Ammon's horn (tissue), 1 donor: ENCODE results near the gene HOXA6.

Experiments used
- DNase-seq: peaks from one replicate; pipeline ENCODE4 v3.0.0-alpha.2; 2016; ENCODE audit warnings: low spot score

Gene HOXA6

DNA sequence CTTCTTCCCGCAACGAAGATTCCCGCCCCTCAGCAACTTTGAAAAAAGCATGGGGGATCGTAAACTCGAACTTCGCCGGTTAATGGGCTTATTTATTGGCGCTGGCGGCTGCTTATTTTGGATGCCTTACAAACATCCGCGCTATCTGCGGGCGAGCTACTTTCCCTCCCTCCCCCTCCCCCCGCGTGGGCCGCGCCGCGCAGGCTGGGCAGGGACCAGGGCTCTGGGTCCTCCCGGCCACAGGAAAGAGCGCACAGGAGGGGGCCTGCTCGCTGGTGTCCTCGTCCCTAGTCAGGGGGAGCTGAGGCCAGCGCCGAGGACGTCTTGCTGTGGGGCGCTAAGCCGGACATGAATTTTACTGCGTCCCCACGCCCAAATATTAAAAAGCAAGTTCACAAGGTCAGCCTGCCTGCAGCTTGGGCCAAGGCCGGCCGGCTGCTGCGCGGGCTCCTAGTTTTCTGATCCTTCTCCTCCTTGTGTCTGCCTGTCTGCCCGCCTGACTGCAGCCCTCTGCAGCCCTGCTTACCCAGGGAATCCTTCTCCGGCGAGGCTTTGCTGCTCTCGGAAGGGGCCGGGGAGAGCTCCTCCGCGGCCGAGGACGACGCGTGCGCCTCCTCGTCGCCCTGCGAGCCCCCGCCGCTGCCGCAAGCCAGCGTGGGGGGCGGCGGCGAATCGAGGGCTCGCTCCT, 25.4 kb upstream of the HOXA6 start:
- no peak for DNase-seq

DNA sequence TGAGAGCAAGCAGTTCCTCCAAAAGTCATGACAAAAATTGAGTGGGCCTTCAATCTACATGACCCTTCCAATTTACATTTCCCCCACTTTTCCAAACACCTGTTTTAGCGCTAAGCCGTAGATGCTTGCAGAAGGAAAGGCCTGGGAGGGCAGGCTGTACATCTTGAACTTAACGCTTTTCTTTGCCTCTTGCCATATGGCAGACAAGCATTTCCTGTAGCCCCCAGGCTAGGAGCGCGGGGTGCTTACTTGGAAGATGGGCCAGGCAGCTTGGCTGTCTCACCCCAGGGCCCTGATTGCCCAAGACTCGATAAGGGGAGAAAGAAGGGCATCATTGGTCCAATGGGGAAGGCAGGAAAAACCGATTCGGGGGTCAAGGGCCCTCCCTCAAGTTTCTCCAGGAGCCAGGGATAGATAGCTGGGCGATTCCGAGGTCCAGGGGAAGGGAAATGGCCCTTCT, 24.8 kb upstream of the HOXA6 start:
- DNase-seq, result no peak

DNA sequence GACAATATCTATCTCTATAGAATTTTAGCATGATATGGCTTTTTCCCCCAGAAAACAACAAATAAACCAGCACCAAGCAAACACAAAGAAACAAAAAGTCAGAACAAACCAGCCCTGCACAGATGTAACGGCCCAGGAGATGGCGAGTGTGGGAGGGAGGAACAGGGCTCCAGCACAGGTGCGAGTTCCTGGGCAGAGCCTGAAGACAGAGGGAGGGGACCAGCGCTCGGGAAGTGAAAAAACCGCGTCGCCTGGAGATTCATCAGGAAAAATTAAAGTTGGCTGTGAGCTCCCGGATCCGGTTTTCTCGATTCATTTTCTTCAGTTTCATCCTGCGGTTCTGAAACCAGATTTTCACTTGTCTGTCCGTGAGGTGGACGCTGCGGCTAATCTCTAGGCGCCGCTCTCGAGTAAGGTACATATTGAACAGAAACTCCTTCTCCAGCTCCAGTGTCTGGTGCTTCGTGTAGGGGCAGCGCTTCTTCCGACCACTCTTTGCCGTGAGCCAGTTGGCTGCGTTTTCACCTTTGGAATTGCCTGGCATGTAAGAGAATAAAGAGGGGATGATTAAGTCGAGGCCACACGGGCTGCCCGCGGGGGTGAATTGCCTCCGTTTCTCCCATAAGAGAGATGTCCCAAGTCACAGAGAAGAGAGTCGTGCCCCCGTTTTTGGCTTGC, 24.2 kb upstream of the HOXA6 start:
- DNase-seq, result no peak

DNA sequence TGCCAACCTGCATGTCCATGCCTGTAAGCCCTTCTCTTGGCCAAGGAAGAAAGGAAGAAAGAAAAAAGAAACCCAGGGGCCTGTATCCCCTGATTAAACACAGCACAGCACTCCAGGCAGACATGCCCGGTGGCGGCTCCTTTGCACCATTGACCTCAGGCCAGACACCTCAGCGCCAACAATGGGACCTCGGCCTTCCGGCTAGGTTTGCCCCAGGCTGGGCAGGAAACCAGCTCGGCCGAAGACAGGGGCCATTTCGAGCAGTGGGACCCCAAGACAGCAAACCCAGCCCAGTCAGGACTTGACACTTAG, 23.7 kb upstream of the HOXA6 start:
- DNase-seq, result no peak

DNA sequence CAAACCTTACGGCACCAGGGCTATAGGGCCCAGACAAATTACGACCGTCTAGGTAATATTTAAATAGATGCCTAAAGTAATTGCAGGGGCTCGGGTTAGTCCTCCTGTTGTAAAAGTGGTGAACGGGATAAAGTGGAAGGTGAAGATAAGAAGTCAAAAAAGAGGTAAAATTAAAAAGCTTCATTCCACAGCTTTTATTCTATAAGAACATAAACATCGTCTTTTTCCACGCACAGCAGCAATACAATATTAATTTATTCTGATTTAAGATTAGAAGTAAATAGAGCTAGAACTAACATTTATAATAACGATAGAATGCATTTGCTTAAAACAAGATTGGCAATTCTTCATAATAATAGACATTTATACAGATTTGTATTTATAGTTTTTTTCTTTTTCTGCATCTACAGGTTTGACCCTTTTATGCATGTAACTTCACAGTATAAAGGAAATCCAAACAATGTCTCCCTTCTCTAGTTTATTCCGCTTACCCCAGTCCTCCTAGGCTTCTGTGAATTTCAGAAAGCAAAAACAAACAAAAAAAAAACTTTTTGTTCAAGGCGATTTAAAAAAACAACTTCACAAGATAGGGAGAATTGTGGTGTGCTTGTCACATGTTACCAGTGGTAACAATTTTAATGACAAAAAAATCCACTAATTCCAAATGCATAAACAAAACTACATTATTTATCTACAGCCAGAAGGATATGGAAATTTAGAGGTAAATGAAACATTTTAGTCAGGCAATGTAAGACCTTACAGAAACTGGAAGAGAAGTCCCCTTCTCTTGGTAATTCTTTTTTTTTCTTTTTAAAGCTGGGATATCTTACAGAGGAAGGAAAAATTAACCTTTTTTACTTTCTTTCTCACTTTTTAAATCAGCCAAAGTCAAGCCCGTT, 23.1 kb upstream of the HOXA6 start:
- DNase-seq, result no peak

DNA sequence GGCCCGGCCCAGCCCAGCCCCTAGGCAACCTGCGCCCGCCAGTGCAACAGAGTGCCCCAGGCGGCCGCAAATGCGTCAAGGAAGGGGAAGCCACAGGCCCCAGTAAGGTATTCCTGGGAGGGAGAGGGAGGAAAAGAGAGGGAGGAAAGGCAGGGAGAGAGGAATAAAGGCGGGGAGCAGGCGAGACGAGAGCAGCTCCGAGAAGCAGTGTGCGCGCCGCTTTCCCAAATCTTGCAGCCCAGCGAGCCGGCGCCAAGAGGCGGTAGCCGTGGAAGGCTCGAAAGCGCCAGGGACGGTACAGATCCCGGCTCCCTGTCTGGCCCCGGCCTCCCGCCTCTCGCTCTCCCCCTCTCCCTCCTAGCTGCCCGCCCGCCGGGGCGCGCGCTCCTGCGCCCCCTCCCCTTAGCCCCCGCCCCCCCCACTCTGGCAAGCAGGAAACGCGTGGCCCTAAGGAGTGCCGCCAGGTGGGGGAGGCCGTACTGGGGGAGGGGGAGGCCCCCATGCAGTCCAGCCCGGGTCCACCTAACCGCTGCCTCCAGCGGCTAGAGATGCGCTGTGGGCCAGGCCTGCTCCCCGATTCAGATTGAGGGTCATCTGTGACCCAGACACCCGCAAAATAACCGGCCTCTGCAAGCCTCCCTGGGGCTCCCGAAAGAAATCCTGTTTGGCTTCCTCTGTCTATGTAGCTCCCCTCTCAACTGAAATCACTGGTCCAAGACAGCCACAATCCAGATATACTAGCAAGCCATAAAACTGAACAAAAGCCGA, 22.3 kb upstream of the HOXA6 start:
- DNase-seq, result no peak

DNA sequence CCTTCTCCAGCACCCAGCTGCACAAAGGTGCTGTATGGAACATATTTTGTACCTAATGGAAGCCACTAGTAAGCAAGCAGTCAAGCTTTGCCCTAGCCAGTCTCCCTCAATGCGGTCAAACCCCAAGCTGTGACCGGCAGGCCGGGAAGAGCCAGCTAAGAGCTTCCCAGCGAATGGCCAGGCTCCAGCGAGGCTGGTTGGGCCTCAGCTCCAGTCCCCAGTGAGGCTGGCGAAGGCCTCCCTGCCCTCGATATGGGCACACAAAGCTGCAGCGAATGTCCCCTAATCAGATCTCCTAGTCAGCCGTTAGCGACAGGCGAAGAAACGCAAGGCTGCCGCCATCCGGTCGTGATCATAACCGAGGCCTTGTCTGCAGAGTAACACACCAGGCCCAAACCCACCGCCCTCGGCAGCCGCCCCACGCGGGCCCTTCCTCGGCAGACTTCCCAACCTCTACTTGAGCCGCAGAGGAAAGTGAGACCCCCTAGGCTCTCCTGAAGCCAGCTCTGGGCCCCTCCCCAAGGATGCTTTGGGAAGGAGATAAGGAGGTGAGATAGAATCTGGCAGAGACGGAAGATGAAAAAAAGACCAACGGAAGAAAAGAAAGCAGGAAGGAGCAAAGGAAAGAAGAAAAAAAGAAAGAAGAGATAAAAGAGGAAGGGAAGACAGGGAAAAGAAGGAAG, 20.8 kb upstream of the HOXA6 start:
- DNase-seq, result no peak

DNA sequence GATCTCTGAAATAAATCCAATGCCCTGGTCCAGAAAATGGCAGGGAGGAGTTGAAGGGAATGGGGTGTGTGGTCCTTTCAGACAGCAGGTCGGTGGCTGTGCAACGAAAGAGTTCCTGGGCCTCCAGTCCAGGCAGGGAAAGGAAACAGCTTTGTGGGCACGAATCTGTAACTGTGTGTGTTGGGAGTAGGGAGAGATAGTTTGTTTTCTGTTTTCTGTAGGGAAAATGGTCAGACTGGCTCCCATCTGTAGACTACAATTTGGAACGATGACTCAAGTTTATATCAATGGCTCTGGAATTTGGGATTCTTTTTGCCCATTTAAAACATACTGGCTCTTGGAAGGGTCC, 20.3 kb upstream of the HOXA6 start:
- DNase-seq, result no peak

DNA sequence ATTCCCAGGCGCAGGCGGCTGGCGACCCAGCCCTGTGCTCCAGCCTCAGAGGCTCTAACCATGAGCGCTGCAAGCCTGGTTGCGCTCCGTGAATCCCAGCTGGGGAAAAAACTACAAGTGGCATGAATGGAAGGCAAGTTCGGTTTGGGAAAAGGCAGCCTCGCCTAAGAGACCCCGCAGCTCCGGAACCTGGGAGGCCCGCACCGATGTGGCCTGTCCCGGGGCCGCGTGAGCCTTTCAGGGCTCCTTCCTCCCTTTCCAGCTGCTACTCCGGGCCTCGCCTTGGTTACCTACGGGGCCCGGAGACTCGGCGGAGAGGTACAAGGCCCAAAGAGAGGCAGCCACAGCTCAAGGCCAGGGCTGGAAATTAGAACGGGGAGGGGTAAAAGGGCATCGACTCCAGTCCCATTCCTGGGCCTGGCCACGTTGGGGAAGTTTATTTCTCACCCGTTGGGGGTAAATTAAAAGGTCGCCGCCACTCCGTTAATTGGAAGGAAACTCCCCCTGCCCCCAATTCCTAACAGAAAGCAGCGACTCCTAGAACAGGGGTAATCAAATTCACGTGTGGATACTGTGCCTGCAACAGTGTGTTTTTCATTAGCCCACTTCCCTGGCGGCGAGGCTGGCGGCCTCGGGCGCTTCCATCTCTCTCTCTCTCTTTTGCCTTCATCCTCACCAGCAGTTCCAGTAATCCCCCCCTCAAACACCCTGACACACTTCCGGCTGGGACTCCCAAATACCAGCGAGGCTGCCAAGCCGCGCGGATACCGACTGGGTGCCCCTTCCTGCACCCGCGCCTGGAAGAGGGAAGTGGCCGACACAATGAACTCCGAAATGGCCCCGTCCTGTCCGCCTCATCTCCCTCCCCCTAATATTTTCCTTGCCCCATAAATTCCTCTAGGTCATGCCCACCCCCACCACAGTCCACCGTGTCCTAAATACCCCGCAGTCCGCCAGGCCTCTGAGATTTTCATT, 19.2 kb upstream of the HOXA6 start:
- no peak for DNase-seq

DNA sequence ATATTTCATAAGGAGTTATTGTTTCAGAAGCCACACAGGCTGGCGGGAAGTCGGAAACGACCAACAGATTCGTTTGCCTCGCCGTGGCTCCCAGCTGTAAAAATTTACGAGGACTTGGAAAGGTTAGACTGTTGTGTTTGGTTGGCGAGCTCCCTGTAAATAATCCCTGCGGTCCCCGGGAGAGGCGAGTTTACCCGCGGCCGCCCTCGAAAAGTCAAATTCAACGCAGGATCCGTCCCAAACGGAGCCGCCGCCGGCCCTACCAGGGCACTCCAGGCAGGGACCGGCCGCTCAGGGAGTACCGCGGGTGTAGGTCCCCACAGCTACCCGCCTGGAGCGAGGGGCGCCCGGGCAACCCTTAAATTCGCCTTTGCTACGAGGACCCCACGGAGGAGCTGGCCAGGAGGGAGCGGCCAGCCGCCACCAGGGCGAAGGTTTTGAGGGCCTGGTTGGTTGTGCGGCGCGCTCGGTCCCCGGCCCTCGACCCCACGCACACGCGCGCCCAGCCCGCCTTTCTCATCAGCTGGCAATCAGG, 18.5 kb upstream of the HOXA6 start:
- DNase-seq, result no peak

DNA sequence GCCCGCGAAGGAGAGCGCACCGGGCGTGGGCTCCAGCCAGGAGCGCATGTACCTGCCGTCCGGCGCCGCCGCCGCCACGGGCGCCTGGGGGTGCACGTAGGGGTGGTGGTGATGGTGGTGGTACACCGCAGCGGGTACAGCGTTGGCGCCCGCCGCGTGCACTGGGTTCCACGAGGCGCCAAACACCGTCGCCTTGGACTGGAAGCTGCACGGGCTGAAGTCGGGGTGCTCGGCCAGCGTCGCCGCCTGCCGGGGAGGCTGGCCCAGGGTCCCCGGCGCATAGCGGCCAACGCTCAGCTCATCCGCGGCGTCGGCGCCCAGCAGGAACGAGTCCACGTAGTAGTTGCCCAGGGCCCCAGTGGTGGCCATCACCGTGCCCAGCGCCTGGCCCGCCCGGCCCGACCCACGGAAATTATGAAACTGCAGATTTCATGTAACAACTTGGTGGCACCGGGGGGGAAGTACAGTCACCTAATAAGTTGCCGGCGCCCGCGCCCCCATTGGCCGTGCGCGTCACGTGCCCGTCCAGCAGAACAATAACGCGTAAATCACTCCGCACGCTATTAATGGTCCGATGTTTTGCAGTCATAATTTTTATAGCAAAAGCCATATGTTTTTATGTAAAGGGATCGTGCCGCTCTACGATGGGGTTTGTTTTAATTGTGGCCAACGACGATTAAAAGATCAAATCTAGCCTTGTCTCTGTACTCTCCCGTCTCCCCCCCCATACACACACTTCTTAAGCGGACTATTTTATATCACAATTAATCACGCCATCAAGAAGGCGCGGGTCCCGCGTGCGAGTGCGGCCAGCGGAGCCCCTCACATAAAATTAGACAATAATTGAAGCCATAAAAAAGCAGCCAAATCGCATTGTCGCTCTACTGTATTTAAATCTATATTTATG, 17.8 kb upstream of the HOXA6 start, which contains the start of gene HOXA9:
TSS of gene HOXA9 (minus strand) at position 449 of the 907 bp plus-strand sequence. CDS start at position 369, 80 bp downstream.
- no peak for DNase-seq

DNA sequence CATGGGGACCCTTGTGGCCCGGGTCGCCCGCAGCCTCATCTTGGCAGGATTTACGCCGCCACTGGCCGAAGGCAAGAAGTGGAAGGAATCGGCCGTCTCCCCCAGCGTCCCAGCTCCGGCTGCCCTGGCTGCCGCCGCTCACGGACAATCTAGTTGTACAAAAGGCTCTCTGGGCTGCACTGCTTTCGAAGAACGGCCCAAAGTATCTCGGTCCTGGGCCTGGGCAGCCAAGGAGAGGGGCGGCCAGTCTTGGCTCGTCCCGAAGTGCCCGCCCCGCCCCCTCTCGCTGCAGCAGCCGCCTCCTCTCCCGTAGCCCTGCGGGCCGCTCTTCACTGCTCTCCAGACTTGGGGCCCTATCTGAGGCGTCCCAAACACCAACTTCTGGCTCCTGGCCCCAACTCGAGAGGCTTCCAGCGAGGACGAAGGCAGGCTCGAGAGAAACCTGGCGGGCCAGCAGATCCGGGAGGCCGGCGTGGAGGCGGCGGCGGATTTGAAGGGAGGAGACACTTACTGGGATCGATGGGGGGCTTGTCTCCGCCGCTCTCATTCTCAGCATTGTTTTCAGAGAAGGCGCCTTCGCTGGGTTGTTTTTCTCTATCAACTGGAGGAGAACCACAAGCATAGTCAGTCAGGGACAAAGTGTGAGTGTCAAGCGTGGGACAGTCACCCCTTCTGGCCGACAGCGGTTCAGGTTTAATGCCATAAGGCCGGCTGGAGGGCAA, 17.0 kb upstream of the HOXA6 start:
- DNase-seq, result no peak

DNA sequence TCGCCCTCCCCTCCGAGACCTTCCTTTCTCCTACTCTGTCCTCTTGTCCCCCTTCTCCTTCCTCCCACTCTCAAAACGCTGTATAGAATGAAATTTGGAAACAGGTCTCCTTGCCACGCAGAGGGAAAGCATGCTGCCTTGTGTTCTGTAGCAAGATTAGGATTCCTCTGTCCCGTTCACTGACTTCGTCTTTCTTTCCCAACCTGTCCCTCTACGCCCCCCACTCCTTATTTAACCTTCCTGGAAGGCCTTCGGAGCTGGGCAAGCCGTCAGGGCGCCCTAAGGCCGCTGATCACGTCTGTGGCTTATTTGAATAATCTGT, 16.4 kb upstream of the HOXA6 start:
- DNase-seq, result no peak

DNA sequence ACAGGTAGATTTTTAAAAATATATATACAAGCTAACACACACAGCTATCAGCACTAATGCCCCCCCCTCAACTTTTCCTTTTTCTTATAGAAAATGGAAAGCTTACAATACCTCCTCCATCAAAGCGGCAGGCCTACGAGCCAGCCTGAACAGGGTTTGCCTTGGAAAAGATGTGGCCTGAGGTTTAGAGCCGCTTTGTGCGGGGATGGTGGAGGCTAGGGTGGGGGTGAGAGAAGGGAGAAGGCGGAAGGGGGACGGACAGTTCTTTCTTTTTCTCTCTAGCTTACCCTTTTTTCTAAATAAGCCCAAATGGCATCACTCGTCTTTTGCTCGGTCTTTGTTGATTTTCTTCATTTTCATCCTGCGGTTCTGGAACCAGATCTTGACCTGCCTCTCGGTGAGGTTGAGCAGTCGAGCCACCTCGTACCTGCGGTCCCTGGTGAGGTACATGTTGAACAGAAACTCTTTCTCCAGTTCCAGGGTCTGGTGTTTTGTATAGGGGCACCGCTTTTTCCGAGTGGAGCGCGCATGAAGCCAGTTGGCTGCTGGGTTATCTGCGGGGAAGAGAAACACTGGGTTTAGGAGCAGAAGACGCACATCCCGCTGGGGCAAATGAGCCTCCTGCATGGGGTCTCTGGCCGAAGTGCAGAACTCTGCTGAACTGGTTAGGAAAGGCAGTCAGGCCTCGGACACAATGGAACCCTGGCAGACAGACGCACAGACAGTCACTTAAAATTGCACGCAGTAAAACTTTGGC, 15.9 kb upstream of the HOXA6 start:
- DNase-seq, result no peak

DNA sequence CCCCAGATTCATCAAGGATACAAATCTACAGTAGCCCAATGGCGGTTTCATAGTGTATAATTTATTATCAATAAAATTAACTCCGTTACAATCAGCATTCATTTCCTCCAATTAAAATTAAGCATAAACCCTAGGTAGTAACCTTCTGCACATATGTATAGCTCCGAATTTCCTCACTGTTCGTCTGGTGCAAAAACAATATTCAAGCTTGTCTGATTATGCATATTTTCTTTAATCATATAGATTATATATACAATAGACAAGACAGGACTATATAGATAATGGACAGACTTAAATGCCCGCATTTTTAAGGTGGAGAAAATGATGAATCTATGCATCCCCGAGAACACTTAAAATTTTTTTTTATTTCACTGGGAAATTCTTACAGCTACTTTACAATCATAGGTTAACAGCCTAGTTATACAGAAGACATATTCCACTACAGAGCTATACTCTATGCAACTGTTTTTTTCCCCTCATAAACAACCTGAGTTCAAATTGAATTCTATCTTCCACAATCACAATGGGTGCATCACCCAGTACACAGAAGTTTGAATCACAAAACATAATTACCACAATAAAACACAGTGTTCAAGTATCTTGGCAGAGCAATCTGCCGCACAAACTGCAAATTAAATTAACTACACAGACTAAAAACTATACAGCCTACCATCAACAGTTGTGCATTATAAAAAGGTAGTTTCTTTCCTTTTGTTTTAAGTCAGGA, 15.2 kb upstream of the HOXA6 start:
- DNase-seq, result no peak

DNA sequence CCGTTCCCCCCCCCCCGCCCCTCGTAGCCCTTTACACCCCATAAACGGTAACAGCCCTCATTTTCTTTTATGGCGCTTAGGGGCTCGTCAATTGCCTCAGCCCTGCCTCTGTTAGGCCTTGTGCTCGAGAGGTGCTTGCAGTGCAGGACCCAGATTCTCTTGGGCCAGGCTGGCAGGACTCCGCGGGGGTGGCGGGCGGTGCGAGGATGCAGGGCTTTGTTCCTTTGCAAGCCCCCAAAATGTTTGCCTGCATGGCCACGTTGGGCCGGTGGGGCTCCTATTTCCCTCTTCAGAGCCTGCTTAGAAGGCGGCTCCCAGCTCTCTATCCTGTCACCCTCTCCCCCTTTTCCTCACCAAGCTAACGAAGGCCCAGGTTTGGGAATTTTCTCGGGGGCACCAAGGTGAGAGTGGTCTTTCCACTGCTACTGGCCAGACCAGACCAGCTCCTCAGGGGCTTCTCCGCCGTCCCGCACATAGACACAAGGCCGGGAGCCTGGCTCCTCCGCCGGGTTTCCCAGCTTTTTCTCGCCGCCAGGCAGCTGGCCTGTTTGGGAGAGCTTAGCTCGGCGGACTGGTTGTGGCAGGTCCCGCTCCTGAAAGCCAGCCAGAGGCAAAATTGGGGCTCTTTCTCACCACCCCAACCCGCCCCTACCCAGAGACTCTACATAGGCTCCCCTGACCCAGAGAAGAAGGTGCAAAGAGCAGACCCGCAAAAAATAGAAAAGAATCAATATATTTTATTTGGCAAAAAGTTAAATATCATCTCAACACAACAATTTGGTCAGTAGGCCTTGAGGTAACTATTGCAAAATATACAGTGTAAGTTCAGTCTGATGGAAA, 14.4 kb upstream of the HOXA6 start:
- DNase-seq, result no peak
